ENCODE measurements around the gene VASH1. TPM values are rescaled to one million over a fixed set of nuclear protein-coding genes. Genes with fewer than 3 reads are reported as not detected.

Gene VASH1
- polyA plus RNA-seq, 1 donor (not counting 4 experiments of a cell fraction or from before 2014, with no cell fraction given), result 0.12 TPM

DNA sequence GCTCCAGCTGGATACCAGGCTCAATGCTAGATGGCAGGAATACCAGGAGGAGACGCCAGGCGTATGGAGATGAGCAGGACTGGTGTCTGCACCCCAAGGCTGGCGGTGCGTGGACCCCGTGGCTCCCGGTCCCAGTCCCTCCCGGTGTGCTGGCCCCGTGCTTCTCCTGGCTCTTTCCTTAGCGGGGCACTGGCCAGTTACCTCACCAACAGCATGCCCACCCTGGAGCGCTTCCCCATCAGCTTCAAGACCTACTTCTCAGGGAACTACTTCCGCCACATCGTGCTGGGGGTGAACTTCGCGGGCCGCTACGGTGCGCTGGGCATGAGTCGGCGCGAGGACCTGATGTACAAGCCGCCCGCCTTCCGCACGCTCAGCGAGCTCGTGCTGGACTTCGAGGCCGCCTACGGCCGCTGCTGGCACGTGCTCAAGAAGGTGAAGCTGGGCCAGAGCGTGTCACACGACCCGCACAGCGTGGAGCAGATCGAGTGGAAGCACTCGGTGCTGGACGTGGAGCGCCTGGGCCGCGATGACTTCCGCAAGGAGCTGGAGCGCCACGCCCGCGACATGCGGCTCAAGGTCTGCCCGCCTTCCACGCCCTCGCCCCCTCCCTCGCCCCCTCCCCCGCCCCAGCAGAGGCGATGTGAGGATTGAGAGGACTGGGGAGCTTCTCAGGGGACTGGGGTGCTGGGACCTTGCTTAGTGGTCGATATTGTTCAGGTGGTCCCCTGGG, 14.6 kb downstream of the VASH1 start:
- Histone ChIP-seq H3K27me3 (ENCODE audit: control insufficient read depth, extremely low read depth, insufficient read depth, low read length) (peaks cover 9% of the 10 kb centered on the region), H3K4me1 (ENCODE audit: control insufficient read depth, extremely low read depth, insufficient read depth, low read length) (peaks cover 10% of the 10 kb centered on the region), H3K9ac (ENCODE audit: control insufficient read depth, extremely low read depth, insufficient read depth, low read length) (no peak overlapping the region), H4K20me1 (ENCODE audit: control insufficient read depth, extremely low read depth, insufficient read depth, low read length) (no peaks in the 10 kb centered on the region), H3K27ac (ENCODE audit: control insufficient read depth, insufficient read depth, low read length) (no peak overlapping the region), H3K9me1 (ENCODE audit: control insufficient read depth, extremely low read depth, insufficient read depth, low read length) (no peaks in the 10 kb centered on the region), H3K9me3 (ENCODE audit: control insufficient read depth, low read depth, low read length) (no peaks in the 10 kb centered on the region), H3K79me2 (ENCODE audit: control insufficient read depth, insufficient read depth, low read length) (no peaks in the 10 kb centered on the region), H3K4me3 (ENCODE audit: control insufficient read depth in 2 of 3, extremely low read depth in 1 of 3, insufficient read depth in 2 of 3, low read depth in 1 of 3, low read length in 3 of 3) (no peak overlapping the region), H3K4me2 (ENCODE audit: control insufficient read depth, extremely low read depth, insufficient read depth, low read depth, low read length) (no peak overlapping the region), H2AFZ (ENCODE audit: control insufficient read depth, low read length) (no peak overlapping the region), H3K36me3 (ENCODE audit: control insufficient read depth in 2 of 2, extremely low read depth in 1 of 2, insufficient read depth in 2 of 2, low read length in 2 of 2) (peaks cover 0 to under 1% of the 10 kb centered on the region in 2 experiments)
- FAIRE-seq (no peak), DNase-seq (ENCODE audit: low read depth, low spot score) (no peak)
- TF ChIP-seq EZH2 (IDR thresholded peaks at IDR 0.05; ENCODE audit: low read length), result no peak
- TF ChIP-seq CTCF (optimal IDR thresholded peaks at IDR 0.05 in 1 of 3, IDR thresholded peaks at IDR 0.05 in 1 of 3, conservative IDR thresholded peaks at IDR 0.05 in 1 of 3; ENCODE audit: extremely low read depth in 1 of 3, insufficient read depth in 2 of 3, low read length in 3 of 3), result no peak
- dilution Hi-C loops (cut with MboI; ENCODE audit: extremely low pct_ligation_motif_present, low sequenced_read_pairs), result no loop called here

DNA sequence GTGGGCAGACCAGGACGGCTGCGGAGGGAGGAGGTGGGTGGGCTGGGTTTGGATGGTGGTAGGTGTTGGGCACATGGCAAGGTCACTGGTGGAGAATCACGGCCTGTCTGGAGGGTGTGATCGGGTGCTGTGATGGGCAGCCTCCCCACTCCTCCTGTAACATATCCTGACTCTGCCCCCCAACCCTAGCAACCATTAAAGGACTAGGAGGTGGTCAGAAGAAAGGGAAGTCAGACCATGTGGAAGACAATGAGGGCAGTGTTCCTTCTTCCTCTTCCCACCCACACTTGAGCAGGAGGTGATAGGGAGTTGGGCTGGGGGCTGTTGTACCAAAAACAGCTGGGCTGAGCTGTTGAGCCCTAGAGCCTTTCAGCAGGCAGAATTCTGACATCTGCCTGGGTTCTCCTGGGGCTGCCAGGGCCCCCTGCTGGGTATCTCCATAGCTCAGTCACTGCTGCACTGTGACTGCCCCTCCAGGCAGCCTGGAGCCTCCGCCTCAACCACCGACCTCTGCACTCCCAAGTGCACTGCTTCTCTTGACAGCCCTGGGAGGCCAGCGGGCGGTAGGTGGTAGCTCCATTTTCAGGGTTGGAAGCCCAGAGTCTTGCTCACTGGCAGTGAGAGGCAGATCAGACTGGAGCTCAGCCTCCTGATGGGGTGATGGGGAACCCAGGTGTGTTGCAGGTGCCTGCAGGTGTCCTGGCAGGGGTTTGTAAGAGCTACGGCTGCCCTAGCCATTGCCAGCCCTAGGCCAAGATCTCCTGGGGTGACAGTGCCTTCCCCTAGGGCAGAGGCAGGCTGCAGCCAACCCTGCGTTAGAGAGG, 15.4 kb downstream of the VASH1 start:
- Histone ChIP-seq H3K9me3 (ENCODE audit: control insufficient read depth, low read depth, low read length) (no peaks in the 10 kb centered on the region), H3K36me3 (ENCODE audit: control insufficient read depth in 2 of 2, extremely low read depth in 1 of 2, insufficient read depth in 2 of 2, low read length in 2 of 2) (peaks cover 0 to 6% of the 10 kb centered on the region in 2 experiments), H2AFZ (ENCODE audit: control insufficient read depth, low read length) (no peak overlapping the region), H3K4me3 (ENCODE audit: control insufficient read depth in 2 of 3, extremely low read depth in 1 of 3, insufficient read depth in 2 of 3, low read depth in 1 of 3, low read length in 3 of 3) (no peak overlapping the region), H3K9ac (ENCODE audit: control insufficient read depth, extremely low read depth, insufficient read depth, low read length) (no peak overlapping the region), H3K27ac (ENCODE audit: control insufficient read depth, insufficient read depth, low read length) (no peak overlapping the region), H3K79me2 (ENCODE audit: control insufficient read depth, insufficient read depth, low read length) (no peaks in the 10 kb centered on the region), H3K9me1 (ENCODE audit: control insufficient read depth, extremely low read depth, insufficient read depth, low read length) (no peaks in the 10 kb centered on the region), H3K4me2 (ENCODE audit: control insufficient read depth, extremely low read depth, insufficient read depth, low read depth, low read length) (no peak overlapping the region), H3K4me1 (ENCODE audit: control insufficient read depth, extremely low read depth, insufficient read depth, low read length) (peaks cover 15% of the 10 kb centered on the region), H4K20me1 (ENCODE audit: control insufficient read depth, extremely low read depth, insufficient read depth, low read length) (no peaks in the 10 kb centered on the region), H3K27me3 (ENCODE audit: control insufficient read depth, extremely low read depth, insufficient read depth, low read length) (peaks cover 5% of the 10 kb centered on the region)
- FAIRE-seq (no peak), DNase-seq (ENCODE audit: low read depth, low spot score) (no peak)
- TF ChIP-seq CTCF (optimal IDR thresholded peaks at IDR 0.05 in 1 of 3, IDR thresholded peaks at IDR 0.05 in 1 of 3, conservative IDR thresholded peaks at IDR 0.05 in 1 of 3; ENCODE audit: extremely low read depth in 1 of 3, insufficient read depth in 2 of 3, low read length in 3 of 3), result no peak
- no peak for TF ChIP-seq EZH2 (IDR thresholded peaks at IDR 0.05; ENCODE audit: low read length)
- dilution Hi-C loops (cut with MboI; ENCODE audit: extremely low pct_ligation_motif_present, low sequenced_read_pairs), result no loop called here

Measured in keratinocyte (primary cell).